HepG2 (cell line): ENCODE measurements around the gene GRIFIN. TPM values are rescaled to one million over a fixed set of nuclear protein-coding genes. Genes with fewer than 3 reads are reported as not detected.
A peak's percentile ranks its signal among the peaks of the same experiment; 100 is the strongest.

Source experiments
- ATF3 ChIP-seq: sonication (generic); formaldehyde crosslinking; IDR thresholded peaks from 2 replicates; pipeline ENCODE4 v1.4.0; 2020; ENCODE audit warnings: missing genetic modification reagents
- GATA4 ChIP-seq: sonication (generic); IDR thresholded peaks from 2 replicates; pipeline ENCODE4 v1.6.1; 2016; ENCODE audit warnings: antibody characterized with exemption, low read depth, borderline replicate concordance
- GATAD2A ChIP-seq: IDR thresholded peaks from 2 replicates; pipeline ENCODE4 v1.6.1; 2016
- HCFC1 ChIP-seq: fragments of 150-350 bp; IDR thresholded peaks from 2 replicates; pipeline ENCODE4 v1.6.1; 2014; ENCODE audit warnings: low read depth, low read length
- HNRNPLL ChIP-seq: fragments of 200-400 bp; formaldehyde crosslinking; IDR thresholded peaks from 2 replicates; pipeline ENCODE4 v1.6.1; 2017; ENCODE audit warnings: mild to moderate bottlenecking, low read depth, low read length; ENCODE audit not compliant: poor library complexity, severe bottlenecking
- LRRFIP1 ChIP-seq: sonication (generic); formaldehyde crosslinking; conservative IDR thresholded peaks from 2 replicates; pipeline ENCODE4 v1.4.0; 2020; ENCODE audit warnings: missing genetic modification reagents
- MATR3 ChIP-seq: sonication (generic); formaldehyde crosslinking; IDR thresholded peaks from 2 replicates; pipeline ENCODE4 v1.4.0; 2020; ENCODE audit warnings: missing genetic modification reagents
- MTF1 ChIP-seq: sonication (generic); formaldehyde crosslinking; IDR thresholded peaks from 2 replicates; pipeline ENCODE4 v1.5.0; 2020; ENCODE audit warnings: missing genetic modification reagents
- PAWR ChIP-seq: sonication (generic); formaldehyde crosslinking; IDR thresholded peaks from 2 replicates; pipeline ENCODE4 v1.4.0; 2020; ENCODE audit warnings: missing genetic modification reagents, mild to moderate bottlenecking, borderline replicate concordance
- RORA ChIP-seq: sonication (generic); formaldehyde crosslinking; IDR thresholded peaks from 2 replicates; pipeline ENCODE4 v1.5.0; 2020; ENCODE audit warnings: mild to moderate bottlenecking, missing genetic modification reagents, moderate library complexity
- SCMH1 ChIP-seq: sonication (generic); formaldehyde crosslinking; IDR thresholded peaks from 2 replicates; pipeline ENCODE4 v1.9.0; 2021; ENCODE audit warnings: missing genetic modification reagents, mild to moderate bottlenecking, borderline replicate concordance
- ZHX1 ChIP-seq: sonication (generic); formaldehyde crosslinking; IDR thresholded peaks from 2 replicates; pipeline ENCODE4 v1.8.1; 2022; ENCODE audit warnings: low read depth, mild to moderate bottlenecking, missing genetic modification reagents
- ZNF260 ChIP-seq: sonication (generic); formaldehyde crosslinking; IDR thresholded peaks from 2 replicates; pipeline ENCODE4 v1.4.0; 2020; ENCODE audit warnings: missing genetic modification reagents, low read depth, mild to moderate bottlenecking, borderline replicate concordance
- ZNF282 ChIP-seq: fragments of 450-650 bp; IDR thresholded peaks from 2 replicates; pipeline ENCODE4 v1.6.1; 2018; ENCODE audit not compliant: partially characterized antibody
- ZNF343 ChIP-seq: sonication (generic); formaldehyde crosslinking; IDR thresholded peaks from 2 replicates; pipeline ENCODE4 v1.4.0; 2020; ENCODE audit warnings: mild to moderate bottlenecking, missing genetic modification reagents
- ZNF446 ChIP-seq: sonication (generic); formaldehyde crosslinking; IDR thresholded peaks from 2 replicates; pipeline ENCODE4 v1.5.0; 2020; ENCODE audit warnings: mild to moderate bottlenecking, missing genetic modification reagents
- ZNF598 ChIP-seq: sonication (generic); formaldehyde crosslinking; IDR thresholded peaks from 2 replicates; pipeline ENCODE4 v1.5.1; 2020; ENCODE audit warnings: mild to moderate bottlenecking, missing genetic modification reagents, borderline replicate concordance
- ZNF619 ChIP-seq: sonication (generic); formaldehyde crosslinking; IDR thresholded peaks from 2 replicates; pipeline ENCODE4 v1.4.0; 2020; ENCODE audit warnings: mild to moderate bottlenecking, missing genetic modification reagents
- ZNF660 ChIP-seq: sonication (generic); formaldehyde crosslinking; IDR thresholded peaks from 2 replicates; pipeline ENCODE4 v1.5.1; 2020; ENCODE audit warnings: mild to moderate bottlenecking, low read depth, missing genetic modification reagents, borderline replicate concordance
- ZNF670 ChIP-seq: sonication (generic); formaldehyde crosslinking; IDR thresholded peaks from 2 replicates; pipeline ENCODE4 v1.8.0; 2022; ENCODE audit warnings: mild to moderate bottlenecking, missing genetic modification reagents, borderline replicate concordance
- ZXDC ChIP-seq: sonication (generic); formaldehyde crosslinking; IDR thresholded peaks from 2 replicates; pipeline ENCODE4 v1.5.0; 2020; ENCODE audit warnings: mild to moderate bottlenecking, missing genetic modification reagents
- polyA plus RNA-seq, 8 experiments: library from polyadenylated mRNA; depleted of rRNA in 3 of 8; stranded (reverse) in 7 of 8; unstranded in 1 of 8; fragments of >200 nt; fragmentation: Illumina TruSeq in 4 of 8; extraction: Trizol in 4 of 8; gene quantifications; 2 replicates each; pipeline versions ENCODE4 v1.2.1 to v1.2.3, GENCODE V29; 2011 to 2016; ENCODE audit warnings: low read depth in 4 of 8, missing spikeins in 1 of 8, mixed read lengths in 1 of 8; ENCODE audit not compliant: insufficient read depth in 1 of 8
- total RNA-seq, 5 experiments: library from RNA; depleted of rRNA; stranded (reverse); fragments of >200 nt; fragmentation: Illumina TruSeq; extraction: Trizol; gene quantifications; 2 replicates each; pipeline ENCODE4 v1.2.3, GENCODE V29; 2016; ENCODE audit warnings: low read depth in 1 of 5

Gene GRIFIN
- total and polyA plus RNA-seq, 2 of the 13 experiments (the other 11 are each of a cell fraction or from before 2014, with no cell fraction given): not detected

- TF ChIP-seq ZNF282 (no peak), ZNF670 (CRISPR knock-in tag) (peak; percentile 78; the same call in 1 of the 2 replicates), LRRFIP1 (CRISPR knock-in tag) (no peak), GATA4 (no peak), ZNF343 (CRISPR knock-in tag) (no peak), ZNF619 (CRISPR knock-in tag) (no peak), MATR3 (CRISPR knock-in tag) (no peak), ZNF260 (CRISPR knock-in tag) (no peak), SCMH1 (CRISPR knock-in tag) (no peak), MTF1 (CRISPR knock-in tag) (no peak), ATF3 (CRISPR knock-in tag) (no peak), ZHX1 (no peak), ZNF660 (CRISPR knock-in tag) (no peak), PAWR (CRISPR knock-in tag) (0 out of 2 replicates have a peak, but pooled peaks have one; percentile 62), ZXDC (no peak), HCFC1 (no peak), RORA (CRISPR knock-in tag) (no peak), ZNF598 (CRISPR knock-in tag) (peak; percentile 9; the same call in 1 of the 2 replicates), GATAD2A (CRISPR knock-in tag) (peak; percentile 39; the same call in 1 of the 2 replicates), HNRNPLL (peak; percentile 44), ZNF446 (CRISPR knock-in tag) (no peak)
Observed at GRCh38 chr7:2451171-2452073, 24.8 kb downstream of the GRIFIN start (continued).
